ENCODE results near the gene NEGR1.

GRCh38 chr1:72280711-72281110 is 1.6 kb downstream of the NEGR1 start:
- TF ChIP-seq CTCF (IDR thresholded peaks at IDR 0.05 in 4 of 5, conservative IDR thresholded peaks at IDR 0.05 in 1 of 5) (no peak), POLR2A (IDR thresholded peaks at IDR 0.05) (no peak)
